IMR-90 (cell line): ENCODE data around the gene NTRK2.

Experiments used
- MXI1 ChIP-seq: IDR thresholded peaks from 2 replicates; pipeline ENCODE4 v1.6.1; 2012; ENCODE audit warnings: low read depth, mild to moderate bottlenecking, low read length, moderate library complexity, borderline replicate concordance
- POLR2A ChIP-seq: IDR thresholded peaks from 2 replicates; pipeline ENCODE4 v1.6.1; 2012; ENCODE audit warnings: mild to moderate bottlenecking, low read depth, low read length
- TF ChIP-seq, protein P1 (sequence below): conservative IDR thresholded peaks from 2 replicates; pipeline ENCODE4 v1.5.1; 2012; ENCODE audit warnings: mild to moderate bottlenecking, low read depth, low read length, improper control_type of control experiment

GRCh38 chr9:84900421-84900820 is 230.9 kb downstream of the NTRK2 start:
- TF ChIP-seq POLR2A (no peak), MXI1 (no peak)
- TF ChIP-seq, protein P1, sequence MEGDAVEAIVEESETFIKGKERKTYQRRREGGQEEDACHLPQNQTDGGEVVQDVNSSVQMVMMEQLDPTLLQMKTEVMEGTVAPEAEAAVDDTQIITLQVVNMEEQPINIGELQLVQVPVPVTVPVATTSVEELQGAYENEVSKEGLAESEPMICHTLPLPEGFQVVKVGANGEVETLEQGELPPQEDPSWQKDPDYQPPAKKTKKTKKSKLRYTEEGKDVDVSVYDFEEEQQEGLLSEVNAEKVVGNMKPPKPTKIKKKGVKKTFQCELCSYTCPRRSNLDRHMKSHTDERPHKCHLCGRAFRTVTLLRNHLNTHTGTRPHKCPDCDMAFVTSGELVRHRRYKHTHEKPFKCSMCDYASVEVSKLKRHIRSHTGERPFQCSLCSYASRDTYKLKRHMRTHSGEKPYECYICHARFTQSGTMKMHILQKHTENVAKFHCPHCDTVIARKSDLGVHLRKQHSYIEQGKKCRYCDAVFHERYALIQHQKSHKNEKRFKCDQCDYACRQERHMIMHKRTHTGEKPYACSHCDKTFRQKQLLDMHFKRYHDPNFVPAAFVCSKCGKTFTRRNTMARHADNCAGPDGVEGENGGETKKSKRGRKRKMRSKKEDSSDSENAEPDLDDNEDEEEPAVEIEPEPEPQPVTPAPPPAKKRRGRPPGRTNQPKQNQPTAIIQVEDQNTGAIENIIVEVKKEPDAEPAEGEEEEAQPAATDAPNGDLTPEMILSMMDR = no peak
